Endothelial cell of umbilical vein (primary cell): ENCODE data around the gene L3MBTL3. TPM values are rescaled to one million over a fixed set of nuclear protein-coding genes. Genes with fewer than 3 reads are reported as not detected.

Experiments
- BruUV-seq: library from RNA; stranded (reverse); fragments of 400-500 nt; replicated peaks from 2 replicates; lab custom pipeline; 2021; lab: Mats Ljungman, UMichigan
- CTCF ChIA-PET: fragments of 300-600, 350-600 bp; sonication (Branson Sonifier 250); formaldehyde crosslinking; loops from one replicate; lab custom pipeline; 2021; ENCODE audit warnings: antibody characterized with exemption, inconsistent platforms; lab: Charles Lee
- POLR2A ChIA-PET: fragments of 300-600, 350-600 bp; sonication (Branson Sonifier 250); formaldehyde crosslinking; loops from one replicate; lab custom pipeline; 2021; ENCODE audit warnings: antibody characterized with exemption, inconsistent platforms; lab: Charles Lee
- DNase-seq: peaks from one replicate; pipeline ENCODE4 v3.0.0-alpha.2; 2011; ENCODE audit warnings: low read depth, low spot score
- FAIRE-seq: peaks from 2 replicates; lab custom pipeline; 2011; peaks lifted over from hg19 to GRCh38; lab: Jason Lieb, UNC
- H2AFZ ChIP-seq: 2 replicates; pipeline ENCODE4 v1.6.0; 2012; ENCODE audit warnings: low read depth, low read length, control low read depth, inconsistent platforms
- H3K27ac ChIP-seq: 2 replicates; pipeline ENCODE4 v1.5.1; 2011; ENCODE audit warnings: low read depth, mild to moderate bottlenecking, control low read depth, low read length, moderate library complexity; ENCODE audit not compliant: insufficient read depth
- H3K27me3 ChIP-seq, 2 experiments: 2 replicates each; pipeline versions ENCODE4 v1.6.0 to v1.6.1; 2011; ENCODE audit warnings: low read length in 2 of 2, mixed read lengths in 1 of 2; ENCODE audit not compliant: control insufficient read depth in 2 of 2, insufficient read depth in 2 of 2
- H3K36me3 ChIP-seq, 2 experiments: 2 replicates in 1 of 2; 3 replicates in 1 of 2; pipeline ENCODE4 v1.5.1; 2011; ENCODE audit warnings: low read length in 2 of 2, mild to moderate bottlenecking in 1 of 2, moderate library complexity in 1 of 2; ENCODE audit not compliant: control insufficient read depth in 2 of 2, insufficient read depth in 2 of 2; ENCODE audit errors: extremely low read depth in 1 of 2
- H3K4me1 ChIP-seq: 3 replicates; pipeline ENCODE4 v1.5.1; 2011; ENCODE audit warnings: mild to moderate bottlenecking, low read length; ENCODE audit not compliant: control insufficient read depth, insufficient read depth; ENCODE audit errors: extremely low read depth
- H3K4me2 ChIP-seq: 2 replicates; pipeline ENCODE4 v1.6.1; 2011; ENCODE audit warnings: low read length, control low read depth, mixed read lengths; ENCODE audit not compliant: insufficient read depth
- H3K4me3 ChIP-seq, 3 experiments: fragments of 200-600 bp in 1 of 3; sonication (generic), shearing (Covaris generic) in 1 of 3; replicated peaks in 1 of 3; 2 replicates each; pipeline ENCODE4 v1.5.1; 2011 to 2016; ENCODE audit warnings: control low read depth in 3 of 3, low read length in 3 of 3, mild to moderate bottlenecking in 2 of 3, inconsistent platforms in 1 of 3, low read depth in 1 of 3, moderate library complexity in 1 of 3; ENCODE audit not compliant: insufficient read depth in 1 of 3
- H3K79me2 ChIP-seq: 2 replicates; pipeline ENCODE4 v1.6.0; 2012; ENCODE audit warnings: low read length, inconsistent platforms; ENCODE audit not compliant: control insufficient read depth, insufficient read depth
- H3K9ac ChIP-seq: replicated peaks from 2 replicates; pipeline ENCODE3; 2011; ENCODE audit warnings: low read length, control low read depth; ENCODE audit not compliant: insufficient read depth; ENCODE audit errors: extremely low read depth
- H3K9me1 ChIP-seq: replicated peaks from 3 replicates; pipeline ENCODE4 v1.6.0; 2011; ENCODE audit warnings: mild to moderate bottlenecking, low read length; ENCODE audit not compliant: control insufficient read depth, insufficient read depth; ENCODE audit errors: extremely low read depth
- H3K9me3 ChIP-seq: replicated peaks from 2 replicates; pipeline ENCODE4 v1.5.1; 2012; ENCODE audit warnings: low read length, inconsistent platforms; ENCODE audit not compliant: control insufficient read depth, insufficient read depth
- H4K20me1 ChIP-seq: replicated peaks from 2 replicates; pipeline ENCODE3; 2011; ENCODE audit warnings: mild to moderate bottlenecking, low read length; ENCODE audit not compliant: control insufficient read depth, insufficient read depth; ENCODE audit errors: extremely low read depth
- EZH2 ChIP-seq: IDR thresholded peaks from 2 replicates; pipeline ENCODE4 v1.6.1; 2012; ENCODE audit warnings: borderline replicate concordance, low read depth, mild to moderate bottlenecking, moderate library complexity, low read length, inconsistent platforms; ENCODE audit not compliant: severe bottlenecking
- FOS ChIP-seq: IDR thresholded peaks from 2 replicates; pipeline ENCODE4 v1.6.1; 2011; ENCODE audit warnings: mild to moderate bottlenecking, low read length, moderate library complexity, borderline replicate concordance; ENCODE audit not compliant: insufficient read depth
- JUN ChIP-seq: IDR thresholded peaks from 2 replicates; pipeline ENCODE4 v1.6.1; 2011; ENCODE audit warnings: borderline replicate concordance, low read depth; ENCODE audit not compliant: insufficient read length, insufficient read depth
- MAX ChIP-seq: IDR thresholded peaks from 2 replicates; pipeline ENCODE4 v1.6.1; 2011; ENCODE audit not compliant: insufficient read depth, insufficient read length
- POLR2A ChIP-seq: IDR thresholded peaks from 2 replicates; pipeline ENCODE4 v1.6.1; 2012; ENCODE audit warnings: low read depth, mild to moderate bottlenecking, control low read depth, low read length
- POLR2AphosphoS5 ChIP-seq: IDR thresholded peaks from 2 replicates; pipeline ENCODE4 v1.6.1; 2012; ENCODE audit warnings: low read depth, mild to moderate bottlenecking, control low read depth, low read length, moderate library complexity; ENCODE audit not compliant: insufficient read depth
- dilution Hi-C: fragments of 300-500 bp; cut with MboI; formaldehyde crosslinking; loops from one replicate; pipeline ENCODE4 v1.15.0; 2019; ENCODE audit warnings: low sequenced_read_pairs; ENCODE audit not compliant: extremely low pct_ligation_motif_present
- intact Hi-C: fragments of 100-400 bp; cut with micrococcal nuclease; formaldehyde crosslinking; loops from one replicate; pipeline ENCODE4 v1.10.0; 2022
- polyA plus RNA-seq, 4 experiments: library from polyadenylated mRNA; depleted of rRNA in 3 of 4; stranded (reverse) in 3 of 4; unstranded in 1 of 4; fragments of >200 nt; gene quantifications; 2 replicates each; pipeline versions ENCODE4 v1.2.1 to v1.2.3, GENCODE V29; 2011 to 2012; ENCODE audit warnings: missing spikeins in 1 of 4
- total RNA-seq: library from RNA; stranded (reverse); gene quantifications from 2 replicates; pipeline ENCODE4 v1.2.3, GENCODE V29; 2021
- TF ChIP-seq, protein P1 (sequence below), 2 donors: IDR thresholded peaks; 1 replicate in 1 of 2; 2 replicates in 1 of 2; pipeline ENCODE4 v1.5.1; 2011; ENCODE audit warnings: low read length in 2 of 2, mild to moderate bottlenecking in 2 of 2, moderate library complexity in 2 of 2, control low read depth in 1 of 2, inconsistent platforms in 1 of 2, low read depth in 1 of 2; ENCODE audit not compliant: insufficient read depth in 1 of 2; ENCODE audit errors: extremely low read depth in 1 of 2

L3MBTL3 gene
- total and polyA plus RNA-seq, 2 donors (not counting 3 experiments of a cell fraction or from before 2014, with no cell fraction given), result 26.5 to 86.1 TPM

DNA sequence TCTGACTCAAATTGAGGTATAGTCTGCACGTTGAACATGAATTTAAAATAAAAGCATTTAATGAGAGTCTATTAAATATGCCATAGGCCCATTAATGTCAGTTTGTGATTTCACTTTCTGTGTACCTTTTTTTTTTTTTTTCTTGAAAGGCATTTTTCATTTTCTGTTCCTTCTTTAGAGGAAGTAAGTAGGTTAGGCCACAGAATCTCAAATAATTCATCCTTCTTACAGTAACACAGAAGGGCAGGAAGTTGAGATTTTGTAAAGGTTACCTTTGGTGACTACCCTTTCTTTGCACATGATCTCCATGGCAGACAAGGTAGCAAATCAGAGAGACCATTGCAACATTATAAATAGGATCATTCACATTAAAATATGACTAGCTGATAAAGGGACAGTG is 9.6 kb downstream of the L3MBTL3 start:
- BruUV-seq, result no TSS peak
- Histone ChIP-seq H3K9me1 (no peaks in the 10 kb centered on the region), H3K79me2 (peaks cover 95% of the 10 kb centered on the region), H3K9me3 (no peaks in the 10 kb centered on the region), H3K36me3 (peaks cover 3 to 17% of the 10 kb centered on the region in 2 experiments), H3K4me1 (peaks cover 9% of the 10 kb centered on the region), H3K4me2 (no peak overlapping the region), H3K9ac (no peak overlapping the region), H3K27ac (no peak overlapping the region), H3K4me3 (no peak overlapping the region), H4K20me1 (peaks cover 21% of the 10 kb centered on the region), H3K27me3 (no peaks in the 10 kb centered on the region), H2AFZ (no peak overlapping the region)
- FAIRE-seq (no peak), DNase-seq (no peak)
- intact Hi-C loops, result no loop called here
- ChIA-PET CTCF (no interaction called here), POLR2A (no interaction called here)
- dilution Hi-C loops, result no loop called here
- no peak for TF ChIP-seq FOS
- no peak for TF ChIP-seq JUN
- TF ChIP-seq, protein P1, sequence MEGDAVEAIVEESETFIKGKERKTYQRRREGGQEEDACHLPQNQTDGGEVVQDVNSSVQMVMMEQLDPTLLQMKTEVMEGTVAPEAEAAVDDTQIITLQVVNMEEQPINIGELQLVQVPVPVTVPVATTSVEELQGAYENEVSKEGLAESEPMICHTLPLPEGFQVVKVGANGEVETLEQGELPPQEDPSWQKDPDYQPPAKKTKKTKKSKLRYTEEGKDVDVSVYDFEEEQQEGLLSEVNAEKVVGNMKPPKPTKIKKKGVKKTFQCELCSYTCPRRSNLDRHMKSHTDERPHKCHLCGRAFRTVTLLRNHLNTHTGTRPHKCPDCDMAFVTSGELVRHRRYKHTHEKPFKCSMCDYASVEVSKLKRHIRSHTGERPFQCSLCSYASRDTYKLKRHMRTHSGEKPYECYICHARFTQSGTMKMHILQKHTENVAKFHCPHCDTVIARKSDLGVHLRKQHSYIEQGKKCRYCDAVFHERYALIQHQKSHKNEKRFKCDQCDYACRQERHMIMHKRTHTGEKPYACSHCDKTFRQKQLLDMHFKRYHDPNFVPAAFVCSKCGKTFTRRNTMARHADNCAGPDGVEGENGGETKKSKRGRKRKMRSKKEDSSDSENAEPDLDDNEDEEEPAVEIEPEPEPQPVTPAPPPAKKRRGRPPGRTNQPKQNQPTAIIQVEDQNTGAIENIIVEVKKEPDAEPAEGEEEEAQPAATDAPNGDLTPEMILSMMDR (IDR thresholded peaks at IDR 0.05; ENCODE audit: extremely low read depth in 1 of 2, insufficient read depth in 1 of 2, low read depth in 1 of 2, low read length in 2 of 2), result no peak
- no peak for TF ChIP-seq POLR2A
- no peak for TF ChIP-seq EZH2
- TF ChIP-seq POLR2AphosphoS5, result no peak
- no peak for TF ChIP-seq MAX
